Mesenchymal stem cell (in vitro differentiated cells and primary cell): Measurements from ENCODE around the gene TMEM248.

Experiments
- DNase-seq: peaks from one replicate; pipeline ENCODE4 v3.0.0-alpha.2; 2013
- H2AFZ ChIP-seq: one replicate; pipeline ENCODE4 v1.6.1; 2013; ENCODE audit warnings: low read depth, mild to moderate bottlenecking, control low read depth, inconsistent platforms, low read length, moderate library complexity
- H2AK5ac ChIP-seq: 2 replicates; pipeline ENCODE4 v1.6.1; 2013; ENCODE audit warnings: low read length, moderate library complexity, mild to moderate bottlenecking, inconsistent platforms; ENCODE audit not compliant: severe bottlenecking
- H2BK120ac ChIP-seq: one replicate; pipeline ENCODE4 v1.6.1; 2013; ENCODE audit warnings: low read depth, mild to moderate bottlenecking, inconsistent platforms, low read length, moderate library complexity
- H2BK12ac ChIP-seq, 2 experiments: one replicate each; pipeline ENCODE4 v1.6.1; 2013; ENCODE audit warnings: inconsistent platforms in 2 of 2, low read length in 2 of 2, mild to moderate bottlenecking in 2 of 2, moderate library complexity in 2 of 2, control low read depth in 1 of 2
- H2BK15ac ChIP-seq: one replicate; pipeline ENCODE4 v1.6.1; 2013; ENCODE audit warnings: mild to moderate bottlenecking, low read depth, inconsistent platforms; ENCODE audit not compliant: poor library complexity, severe bottlenecking
- H2BK5ac ChIP-seq: 2 replicates; pipeline ENCODE4 v1.6.1; 2013; ENCODE audit warnings: low read depth, mild to moderate bottlenecking, low read length, control low read depth, inconsistent platforms; ENCODE audit not compliant: poor library complexity, severe bottlenecking
- H3K14ac ChIP-seq, 2 experiments: one replicate each; pipeline ENCODE4 v1.6.1; 2013; ENCODE audit warnings: inconsistent platforms in 2 of 2, low read length in 2 of 2, control low read depth in 1 of 2, mild to moderate bottlenecking in 1 of 2, moderate library complexity in 1 of 2
- H3K18ac ChIP-seq, 2 experiments: one replicate each; pipeline ENCODE4 v1.6.1; 2013; ENCODE audit warnings: inconsistent platforms in 2 of 2, low read length in 2 of 2, control low read depth in 1 of 2, low read depth in 1 of 2, mild to moderate bottlenecking in 1 of 2
- H3K23ac ChIP-seq, 2 experiments: one replicate each; pipeline ENCODE4 v1.6.1; 2013; ENCODE audit warnings: inconsistent platforms in 2 of 2, low read length in 2 of 2, mild to moderate bottlenecking in 2 of 2, moderate library complexity in 2 of 2, control low read depth in 1 of 2
- H3K27ac ChIP-seq: 2 replicates; pipeline ENCODE4 v1.5.1; 2013; ENCODE audit warnings: mild to moderate bottlenecking, moderate library complexity, low read length, control low read depth, inconsistent platforms; ENCODE audit not compliant: poor library complexity, severe bottlenecking
- H3K27me3 ChIP-seq, 2 experiments: 2 replicates each; pipeline versions ENCODE4 v1.6.1 to v1.7.0; 2013; ENCODE audit warnings: low read length in 2 of 2, mild to moderate bottlenecking in 2 of 2, moderate library complexity in 2 of 2, control low read depth in 1 of 2, inconsistent platforms in 1 of 2; ENCODE audit not compliant: control insufficient read depth in 1 of 2, insufficient read depth in 1 of 2
- H3K36me3 ChIP-seq, 2 experiments: 2 replicates each; pipeline versions ENCODE4 v1.6.1 to v1.7.0; 2013; ENCODE audit warnings: low read length in 2 of 2, control low read depth in 1 of 2, inconsistent platforms in 1 of 2, low read depth in 1 of 2, mild to moderate bottlenecking in 1 of 2; ENCODE audit not compliant: insufficient read depth in 2 of 2, control insufficient read depth in 1 of 2
- H3K4ac ChIP-seq, 2 experiments: one replicate each; pipeline ENCODE4 v1.6.1; 2013; ENCODE audit warnings: inconsistent platforms in 2 of 2, low read length in 2 of 2, mild to moderate bottlenecking in 2 of 2, moderate library complexity in 2 of 2, control low read depth in 1 of 2, low read depth in 1 of 2
- H3K4me1 ChIP-seq: 2 replicates; pipeline ENCODE4 v1.6.1; 2013; ENCODE audit warnings: low read depth, low read length, control low read depth; ENCODE audit not compliant: control insufficient read depth, insufficient read depth
- H3K4me2 ChIP-seq: 2 replicates; pipeline ENCODE4 v1.6.1; 2013; ENCODE audit warnings: low read length, mild to moderate bottlenecking, inconsistent platforms; ENCODE audit not compliant: poor library complexity, severe bottlenecking
- H3K4me3 ChIP-seq, 2 experiments: 2 replicates each; pipeline versions ENCODE4 v1.5.1 to v1.7.0; 2013; ENCODE audit warnings: low read length in 2 of 2, mild to moderate bottlenecking in 2 of 2, control low read depth in 1 of 2, low read depth in 1 of 2; ENCODE audit not compliant: insufficient read depth in 1 of 2
- H3K79me1 ChIP-seq: replicated peaks from 2 replicates; pipeline ENCODE4 v1.6.1; 2013; ENCODE audit warnings: mild to moderate bottlenecking, control low read depth, low read length, inconsistent platforms; ENCODE audit not compliant: poor library complexity, severe bottlenecking
- H3K9ac ChIP-seq: 2 replicates; pipeline ENCODE4 v1.7.0; 2013; ENCODE audit warnings: mild to moderate bottlenecking, low read length, moderate library complexity
- H3K9me3 ChIP-seq: 2 replicates; pipeline ENCODE4 v1.7.0; 2013; ENCODE audit warnings: mild to moderate bottlenecking, low read length; ENCODE audit not compliant: control insufficient read depth
- H4K8ac ChIP-seq: one replicate; pipeline ENCODE4 v1.6.1; 2013; ENCODE audit warnings: inconsistent platforms, mild to moderate bottlenecking, low read length, moderate library complexity
- H4K91ac ChIP-seq: one replicate; pipeline ENCODE4 v1.6.1; 2013; ENCODE audit warnings: mild to moderate bottlenecking, low read length, inconsistent platforms
- WGBS: methylation state at CpG from one replicate; pipeline ENCODE4 v1.1.7; 2013; ENCODE audit warnings: mixed read lengths; 5-methylcytosine and 5-hydroxymethylcytosine counted together

TMEM248 gene

DNA sequence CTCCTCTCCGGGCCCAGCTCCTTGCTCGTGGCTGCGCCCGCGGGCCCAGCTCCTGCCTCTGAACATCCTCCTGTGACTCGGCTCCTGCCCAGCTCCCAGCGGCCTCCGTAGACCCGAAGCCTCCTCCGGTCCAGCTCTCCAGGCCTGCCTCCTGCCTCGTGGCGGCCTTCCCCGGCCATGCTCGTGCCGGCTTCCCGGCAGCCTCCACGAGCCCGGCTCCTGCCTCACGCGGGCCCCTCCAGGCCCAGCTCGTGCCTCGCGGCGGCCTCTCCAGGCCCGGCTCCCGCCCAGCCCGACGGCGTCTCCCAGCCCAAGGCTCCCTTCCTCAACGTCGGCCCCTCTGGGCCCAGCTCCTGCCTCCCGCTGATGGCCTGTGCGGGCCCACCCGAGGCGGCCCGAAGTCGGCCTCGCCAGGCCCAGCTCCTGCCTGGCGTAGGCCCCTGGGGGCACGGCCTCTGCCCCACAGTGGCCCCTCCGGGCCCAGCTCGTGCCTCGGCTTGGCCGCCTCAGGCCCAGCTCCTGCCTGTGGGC lies 16.9 kb upstream of the TMEM248 start:
- Histone ChIP-seq H3K9me3 (no peaks in the 10 kb centered on the region), H3K36me3 (peaks cover 18 to 44% of the 10 kb centered on the region in 2 experiments), H2BK15ac (no peak overlapping the region), H4K91ac (no peak overlapping the region), H3K23ac (no peak overlapping the region), H3K27ac (no peak overlapping the region), H2AFZ (no peak overlapping the region), H2BK12ac (no peak overlapping the region), H2AK5ac (no peak overlapping the region), H3K18ac (no peak overlapping the region), H3K4me3 (no peak overlapping the region), H3K79me1 (no peaks in the 10 kb centered on the region), H3K14ac (no peak overlapping the region), H2BK5ac (no peak overlapping the region), H2BK120ac (no peak overlapping the region), H3K9ac (no peak overlapping the region), H3K4me1 (no peaks in the 10 kb centered on the region), H3K4ac (no peak overlapping the region), H3K27me3 (no peaks in the 10 kb centered on the region), H4K8ac (no peak overlapping the region), H3K4me2 (no peak overlapping the region)
- 97% methylated on average over 41 of the region's 44 CpGs for WGBS
- DNase-seq = no peak

DNA sequence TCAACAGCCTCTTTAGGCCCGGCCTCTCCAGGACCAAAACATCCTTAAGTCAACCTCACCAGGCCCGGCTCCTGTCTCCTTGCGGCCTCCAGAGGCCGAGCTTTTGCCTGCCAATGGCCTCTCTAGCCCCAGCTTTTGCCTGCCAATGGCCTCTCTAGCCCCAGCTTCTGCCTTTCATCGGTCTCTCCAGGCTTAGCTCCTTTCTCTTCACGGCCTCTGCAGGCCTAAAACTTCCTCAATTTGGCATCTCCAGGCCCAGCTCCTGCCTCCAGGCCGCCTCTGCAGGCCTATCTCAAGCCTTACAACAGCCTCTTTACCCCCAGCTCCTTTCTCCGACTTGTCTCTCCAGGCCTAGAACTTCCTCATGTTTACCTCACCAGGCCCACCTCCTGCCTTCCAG lies 15.7 kb upstream of the TMEM248 start:
- no peak for DNase-seq
- Histone ChIP-seq H3K79me1 (no peaks in the 10 kb centered on the region), H3K9me3 (no peaks in the 10 kb centered on the region), H4K91ac (no peak overlapping the region), H3K36me3 (peaks cover 10 to 40% of the 10 kb centered on the region in 2 experiments), H2BK12ac (no peak overlapping the region), H4K8ac (no peak overlapping the region), H3K9ac (no peak overlapping the region), H3K23ac (no peak overlapping the region), H2BK120ac (no peak overlapping the region), H2BK5ac (no peak overlapping the region), H2BK15ac (no peak overlapping the region), H2AFZ (no peak overlapping the region), H3K4me3 (no peak overlapping the region), H3K4ac (no peak overlapping the region), H3K27ac (no peak overlapping the region), H3K14ac (no peak overlapping the region), H3K4me1 (no peaks in the 10 kb centered on the region), H2AK5ac (no peak overlapping the region), H3K27me3 (no peaks in the 10 kb centered on the region), H3K4me2 (no peak overlapping the region), H3K18ac (no peak overlapping the region)
- WGBS = 88% methylated on average over 8 of the region's 8 CpGs

DNA sequence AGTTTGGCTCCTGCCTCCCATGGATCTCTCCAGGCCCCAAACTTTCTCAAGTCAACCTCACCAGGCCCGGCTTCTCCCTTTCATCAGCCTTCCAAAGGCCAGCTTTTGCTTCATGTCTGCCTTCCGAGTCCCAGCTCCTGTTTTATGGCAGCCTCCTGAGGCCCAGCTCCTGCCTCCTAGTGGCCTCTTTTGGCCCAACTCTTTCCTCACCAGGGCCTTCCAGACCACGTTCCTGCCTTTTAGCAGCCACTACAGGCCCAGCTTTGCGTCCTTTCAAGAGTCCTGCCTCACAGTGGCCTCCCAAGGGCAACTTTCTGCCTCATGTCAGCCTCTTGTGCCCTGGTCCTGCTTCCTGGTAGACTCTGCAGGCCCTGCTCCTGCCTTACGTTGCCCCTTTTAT lies 15.3 kb upstream of the TMEM248 start:
- H4K8ac ChIP-seq = no peak overlapping the region
- no peak overlapping the region for H2BK5ac ChIP-seq
- H3K27me3 ChIP-seq = no peaks in the 10 kb centered on the region
- no peak overlapping the region for H3K4me2 ChIP-seq
- peak overlapping the region in 1 of 2 experiments; percentile 2 for H3K4me3 ChIP-seq
- no peak for DNase-seq
- no peak overlapping the region for H4K91ac ChIP-seq
- H3K18ac ChIP-seq = no peak overlapping the region
- H3K23ac ChIP-seq = no peak overlapping the region
- H3K79me1 ChIP-seq = no peaks in the 10 kb centered on the region
- H3K27ac ChIP-seq = no peak overlapping the region
- H3K4me1 ChIP-seq = no peaks in the 10 kb centered on the region
- H2AK5ac ChIP-seq = no peak overlapping the region
- no peak overlapping the region for H2BK12ac ChIP-seq
- no peak overlapping the region for H3K4ac ChIP-seq
- H2AFZ ChIP-seq = no peak overlapping the region
- peaks cover 10 to 40% of the 10 kb centered on the region in 2 experiments for H3K36me3 ChIP-seq
- WGBS = 82% methylated on average over 5 of the region's 5 CpGs
- no peak overlapping the region for H3K9ac ChIP-seq
- no peak overlapping the region for H2BK120ac ChIP-seq
- no peak overlapping the region for H3K14ac ChIP-seq
- no peak overlapping the region for H2BK15ac ChIP-seq
- H3K9me3 ChIP-seq = no peaks in the 10 kb centered on the region

DNA sequence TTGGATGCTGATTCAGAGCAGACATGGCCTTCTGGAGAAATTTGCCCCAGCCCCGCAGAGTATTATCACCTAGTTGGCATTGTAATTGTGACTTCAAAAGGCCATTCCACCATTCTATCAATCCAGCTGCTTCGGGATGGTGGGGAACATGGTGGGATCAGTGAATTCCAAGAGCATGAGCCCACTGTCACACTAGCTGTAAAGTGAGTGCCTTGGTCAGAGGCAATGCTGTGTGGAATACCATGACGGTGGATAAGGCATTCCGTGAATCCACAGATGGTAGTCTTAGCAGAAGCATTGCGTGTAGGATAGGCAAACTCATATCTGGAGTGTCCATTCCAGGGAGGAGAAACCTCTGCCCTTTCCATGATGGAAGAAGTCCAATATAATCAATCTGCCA lies 13.3 kb upstream of the TMEM248 start:
- Histone ChIP-seq H3K4me2 (no peak overlapping the region), H3K4me3 (no peak overlapping the region), H2BK12ac (no peak overlapping the region), H4K8ac (no peak overlapping the region), H3K79me1 (no peaks in the 10 kb centered on the region), H3K36me3 (peaks cover 4 to 23% of the 10 kb centered on the region in 2 experiments), H3K27me3 (no peaks in the 10 kb centered on the region), H3K18ac (no peak overlapping the region), H3K4me1 (no peaks in the 10 kb centered on the region), H3K9ac (no peak overlapping the region), H3K14ac (no peak overlapping the region), H3K9me3 (no peaks in the 10 kb centered on the region), H2BK120ac (no peak overlapping the region), H3K27ac (no peak overlapping the region), H2BK5ac (no peak overlapping the region), H3K4ac (no peak overlapping the region), H2BK15ac (no peak overlapping the region), H4K91ac (no peak overlapping the region), H2AK5ac (no peak overlapping the region), H3K23ac (no peak overlapping the region), H2AFZ (no peak overlapping the region)
- WGBS = 88% methylated on average over 5 of the region's 5 CpGs
- DNase-seq = no peak
